ENCODE results near the gene TOR4A. TPM values are rescaled to one million over a fixed set of nuclear protein-coding genes. Genes with fewer than 3 reads are reported as not detected.
A peak's percentile ranks its signal among the peaks of the same experiment; 100 is the strongest.

Gene TOR4A
- polyA plus RNA-seq (ENCODE audit: insufficient read length in 3 of 3) = 1 to 10 TPM; 3.7 to 4.3 (median 4.2) TPM

- no peak for DNase-seq (ENCODE audit: low read depth in 3 of 3, low spot score in 2 of 3)
Observed at GRCh38 chr9:137277329-137278041, at the start of gene TOR4A. Gene TOR4A (plus strand): TSS chr9:137277726. CDS start chr9:137278690, 964 bp downstream.

GRCh38 chr9:137227853-137228505 lies 49.5 kb upstream of the TOR4A start:
- DNase-seq (ENCODE audit: low read depth in 3 of 3, low spot score in 2 of 3) = no peak

- no peak for DNase-seq (ENCODE audit: low read depth in 3 of 3, low spot score in 2 of 3)
Observed at GRCh38 chr9:137228506-137228967, 49.0 kb upstream of the TOR4A start.

GRCh38 chr9:137228968-137229896 lies 48.3 kb upstream of the TOR4A start:
- DNase-seq (ENCODE audit: low read depth in 3 of 3, low spot score in 2 of 3) = no peak

GRCh38 chr9:137229903-137230704 lies 47.4 kb upstream of the TOR4A start:
- no peak for DNase-seq (ENCODE audit: low read depth in 3 of 3, low spot score in 2 of 3)

- no peak for DNase-seq (ENCODE audit: low read depth in 3 of 3, low spot score in 2 of 3)
Observed at GRCh38 chr9:137230705-137231371, 46.7 kb upstream of the TOR4A start, which contains the start of gene SLC34A3. Gene SLC34A3 (plus strand): TSS chr9:137230901. CDS start chr9:137231703, 802 bp downstream.

GRCh38 chr9:137231372-137232039 lies 46.0 kb upstream of the TOR4A start:
- DNase-seq (ENCODE audit: low read depth in 3 of 3, low spot score in 2 of 3) = no peak

- no peak for DNase-seq (ENCODE audit: low read depth in 3 of 3, low spot score in 2 of 3)
Observed at GRCh38 chr9:137232101-137232500, 45.4 kb upstream of the TOR4A start.

GRCh38 chr9:137232510-137232909 lies 45.0 kb upstream of the TOR4A start:
- DNase-seq (ENCODE audit: low read depth in 3 of 3, low spot score in 2 of 3) = no peak

- no peak for DNase-seq (ENCODE audit: low read depth in 3 of 3, low spot score in 2 of 3)
Observed at GRCh38 chr9:137233143-137233980, 44.2 kb upstream of the TOR4A start.

GRCh38 chr9:137234055-137234697 lies 43.4 kb upstream of the TOR4A start:
- DNase-seq (ENCODE audit: low read depth in 3 of 3, low spot score in 2 of 3) = no peak

GRCh38 chr9:137234758-137235423 lies 42.6 kb upstream of the TOR4A start:
- no peak for DNase-seq (ENCODE audit: low read depth in 3 of 3, low spot score in 2 of 3)

- no peak for DNase-seq (ENCODE audit: low read depth in 3 of 3, low spot score in 2 of 3)
Observed at GRCh38 chr9:137235424-137236237, 41.9 kb upstream of the TOR4A start.

- peak in 2 of 3 donors; percentile 66 to 71 for DNase-seq (ENCODE audit: low read depth in 3 of 3, low spot score in 2 of 3)
Observed at GRCh38 chr9:137236238-137236935, 41.1 kb upstream of the TOR4A start.

- DNase-seq (ENCODE audit: low read depth in 3 of 3, low spot score in 2 of 3) = no peak
Observed at GRCh38 chr9:137236936-137237421, 40.5 kb upstream of the TOR4A start.

Data from right renal cortex interstitium (tissue), 3 donors.